ENCODE measurements around the gene GINS2. TPM values are rescaled to one million over a fixed set of nuclear protein-coding genes. Genes with fewer than 3 reads are reported as not detected.

Gene GINS2
- polyA plus RNA-seq, 1 of the 3 experiments (the other 2 are of a cell fraction): 9.0 TPM

DNA sequence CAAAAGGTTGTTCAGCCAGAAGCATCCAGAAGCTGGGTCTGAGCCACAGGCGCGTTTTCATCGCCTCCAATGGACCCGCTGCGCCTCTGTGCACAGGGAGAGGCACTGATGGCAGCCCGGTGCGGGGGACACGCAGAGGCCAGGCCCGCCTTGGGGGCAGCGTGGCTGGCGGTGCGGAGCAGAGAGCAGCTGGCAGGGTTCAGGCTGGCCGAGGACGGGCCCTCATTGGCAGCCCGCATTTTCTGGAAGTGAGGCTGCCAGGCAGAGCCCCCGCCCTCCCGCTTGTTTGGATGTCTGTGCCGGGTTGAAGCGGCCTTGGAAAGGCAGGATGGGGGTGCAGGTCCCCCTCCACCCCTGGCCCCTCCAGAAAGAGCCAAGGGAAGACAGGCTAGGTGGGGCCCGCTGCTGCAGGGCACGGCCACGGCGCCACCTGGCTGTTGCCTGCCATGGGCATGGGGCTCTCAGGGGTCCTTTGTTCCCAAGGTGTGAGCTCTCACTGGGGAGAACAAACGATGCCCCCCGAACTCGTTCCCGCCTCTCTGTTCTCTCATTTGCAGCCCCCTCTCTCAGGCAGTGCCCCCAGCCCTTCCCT is 56.9 kb downstream of the GINS2 start:
- H3K4me2 ChIP-seq: no peak overlapping the region
- H3K79me2 ChIP-seq (ENCODE audit: insufficient read depth): peaks cover 66% of the 10 kb centered on the region
- H3K27ac ChIP-seq (ENCODE audit: low read depth in 2 of 2, low read length in 1 of 2): peak overlapping the region in 1 of 2 experiments; percentile 58; a peak in 1 of 4 replicates
- no peaks in the 10 kb centered on the region for H3F3A ChIP-seq (replicated peaks; ENCODE audit: insufficient read depth)
- no peaks in the 10 kb centered on the region for H3K9me2 ChIP-seq
- 77% methylated on average over 5 of the region's 27 CpGs for WGBS (ENCODE audit: low lambda C conversion rate)
- CTCF ChIA-PET: interaction anchor here (0.9 to 10.3 kb wide), 2 partner anchors 16 to 379 kb away, joined by 3 to 106 read pairs; partner anchors contain the start of gene GSE1
- H3K36me3 ChIP-seq (replicated peaks in 1 of 2; ENCODE audit: control insufficient read depth in 1 of 2, insufficient read depth in 2 of 2, low read length in 1 of 2): peaks cover 0 to 29% of the 10 kb centered on the region in 2 experiments
- POLR2A ChIA-PET: interaction anchor here (0.7 kb wide), 1 partner anchor 18 kb away, joined by 3 read pairs; no protein-coding TSS in a partner anchor
- H3K4me1 ChIP-seq (ENCODE audit: control insufficient read depth in 1 of 2, insufficient read depth in 2 of 2, low read depth in 1 of 2, low read length in 1 of 2): peaks cover 0 to 81% of the 10 kb centered on the region in 2 experiments; a peak in 2 of 4 replicates
- no peak overlapping the region for H2AFZ ChIP-seq (ENCODE audit: low read depth)
- TF ChIP-seq FOXJ3 (CRISPR knock-in tag; IDR thresholded peaks at IDR 0.05) (no peak), EP300 (IDR thresholded peaks at IDR 0.05; ENCODE audit: borderline replicate concordance in 1 of 2, low read depth in 1 of 2, low read length in 1 of 2) (peak in 1 of 2 experiments; percentile 22; a peak in 1 of 4 replicates), RAD21 (IDR thresholded peaks at IDR 0.05; ENCODE audit: low read length) (0 out of 2 replicates have a peak, but pooled peaks have one; percentile 13), RFX5 (IDR thresholded peaks at IDR 0.05; ENCODE audit: low read length) (no peak)
- TF ChIP-seq, protein P1, sequence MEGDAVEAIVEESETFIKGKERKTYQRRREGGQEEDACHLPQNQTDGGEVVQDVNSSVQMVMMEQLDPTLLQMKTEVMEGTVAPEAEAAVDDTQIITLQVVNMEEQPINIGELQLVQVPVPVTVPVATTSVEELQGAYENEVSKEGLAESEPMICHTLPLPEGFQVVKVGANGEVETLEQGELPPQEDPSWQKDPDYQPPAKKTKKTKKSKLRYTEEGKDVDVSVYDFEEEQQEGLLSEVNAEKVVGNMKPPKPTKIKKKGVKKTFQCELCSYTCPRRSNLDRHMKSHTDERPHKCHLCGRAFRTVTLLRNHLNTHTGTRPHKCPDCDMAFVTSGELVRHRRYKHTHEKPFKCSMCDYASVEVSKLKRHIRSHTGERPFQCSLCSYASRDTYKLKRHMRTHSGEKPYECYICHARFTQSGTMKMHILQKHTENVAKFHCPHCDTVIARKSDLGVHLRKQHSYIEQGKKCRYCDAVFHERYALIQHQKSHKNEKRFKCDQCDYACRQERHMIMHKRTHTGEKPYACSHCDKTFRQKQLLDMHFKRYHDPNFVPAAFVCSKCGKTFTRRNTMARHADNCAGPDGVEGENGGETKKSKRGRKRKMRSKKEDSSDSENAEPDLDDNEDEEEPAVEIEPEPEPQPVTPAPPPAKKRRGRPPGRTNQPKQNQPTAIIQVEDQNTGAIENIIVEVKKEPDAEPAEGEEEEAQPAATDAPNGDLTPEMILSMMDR (IDR thresholded peaks at IDR 0.05): 0 out of 2 replicates have a peak, but pooled peaks have one; percentile 10
- no peaks in the 10 kb centered on the region for H3K9me3 ChIP-seq
- DNase-seq: peak; percentile 77
- no peak overlapping the region for H3K4me3 ChIP-seq (ENCODE audit: low read depth in 2 of 2, low read length in 1 of 2)
- H3K27me3 ChIP-seq (ENCODE audit: insufficient read depth): no peaks in the 10 kb centered on the region
- peaks cover 99% of the 10 kb centered on the region for H4K20me1 ChIP-seq (ENCODE audit: insufficient read depth)
- no peak overlapping the region for H3K9ac ChIP-seq

DNA sequence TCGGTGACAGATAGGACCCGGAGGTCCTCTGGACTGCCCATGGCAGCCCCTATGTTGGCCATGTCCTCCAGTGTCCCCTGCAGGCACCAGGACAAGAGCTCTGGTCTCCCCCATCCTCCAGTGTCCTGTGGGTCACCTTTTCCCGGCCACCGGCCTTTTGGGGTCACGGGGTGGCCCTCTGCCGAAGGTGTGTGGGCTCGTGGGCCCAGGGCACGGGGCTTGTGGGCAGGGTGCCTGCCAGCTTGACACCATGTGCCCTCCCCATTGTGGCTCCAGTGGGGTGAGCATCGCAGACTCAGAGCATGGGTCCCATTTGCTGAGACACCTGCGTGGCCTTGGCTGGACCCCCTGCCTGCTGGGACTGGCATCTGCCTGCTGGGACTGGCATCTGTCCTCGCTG is 57.5 kb downstream of the GINS2 start:
- peaks cover 99% of the 10 kb centered on the region for H4K20me1 ChIP-seq (ENCODE audit: insufficient read depth)

More for the DNA sequence above, 57.5 kb downstream of the GINS2 start:
- Histone ChIP-seq H3K4me2 (no peak overlapping the region), H3K27me3 (ENCODE audit: insufficient read depth) (no peaks in the 10 kb centered on the region), H3K4me1 (ENCODE audit: control insufficient read depth in 1 of 2, insufficient read depth in 2 of 2, low read depth in 1 of 2, low read length in 1 of 2) (peaks cover under 1 to 82% of the 10 kb centered on the region in 2 experiments; a peak in 3 of 4 replicates), H3K36me3 (replicated peaks in 1 of 2; ENCODE audit: control insufficient read depth in 1 of 2, insufficient read depth in 2 of 2, low read length in 1 of 2) (peaks cover 0 to 25% of the 10 kb centered on the region in 2 experiments), H3K9me2 (no peaks in the 10 kb centered on the region), H3K9me3 (no peaks in the 10 kb centered on the region), H2AFZ (ENCODE audit: low read depth) (no peak overlapping the region), H3K27ac (ENCODE audit: low read depth in 2 of 2, low read length in 1 of 2) (peak overlapping the region in 1 of 2 experiments; percentile 58; a peak in 2 of 4 replicates), H3K9ac (no peak overlapping the region), H3K4me3 (ENCODE audit: low read depth in 2 of 2, low read length in 1 of 2) (no peak overlapping the region), H3F3A (replicated peaks; ENCODE audit: insufficient read depth) (no peaks in the 10 kb centered on the region), H3K79me2 (ENCODE audit: insufficient read depth) (peaks cover 72% of the 10 kb centered on the region)
- CTCF ChIA-PET: interaction anchor here (0.9 to 10.3 kb wide), 2 partner anchors 16 to 378 kb away, joined by 3 to 106 read pairs; partner anchors contain the start of gene GSE1
- WGBS (ENCODE audit: low lambda C conversion rate): 100% methylated on average over 3 of the region's 11 CpGs
- POLR2A ChIA-PET: interaction anchor here (0.7 kb wide), 1 partner anchor 19 kb away, joined by 3 read pairs; no protein-coding TSS in a partner anchor
- TF ChIP-seq FOSL2 (IDR thresholded peaks at IDR 0.05; ENCODE audit: borderline replicate concordance, low read depth): no peak
- TF ChIP-seq, protein P2, sequence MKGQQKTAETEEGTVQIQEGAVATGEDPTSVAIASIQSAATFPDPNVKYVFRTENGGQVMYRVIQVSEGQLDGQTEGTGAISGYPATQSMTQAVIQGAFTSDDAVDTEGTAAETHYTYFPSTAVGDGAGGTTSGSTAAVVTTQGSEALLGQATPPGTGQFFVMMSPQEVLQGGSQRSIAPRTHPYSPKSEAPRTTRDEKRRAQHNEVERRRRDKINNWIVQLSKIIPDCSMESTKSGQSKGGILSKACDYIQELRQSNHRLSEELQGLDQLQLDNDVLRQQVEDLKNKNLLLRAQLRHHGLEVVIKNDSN (IDR thresholded peaks at IDR 0.05; ENCODE audit: borderline replicate concordance, low read depth): no peak
- no peak for TF ChIP-seq MEF2A (IDR thresholded peaks at IDR 0.05; ENCODE audit: borderline replicate concordance, low read depth)
- no peak for TF ChIP-seq TEAD4 (IDR thresholded peaks at IDR 0.05; ENCODE audit: borderline replicate concordance, insufficient read depth)
- TF ChIP-seq POLR2AphosphoS5 (IDR thresholded peaks at IDR 0.05; ENCODE audit: low read depth, low read length): no peak
- no peak for TF ChIP-seq TAF1 (IDR thresholded peaks at IDR 0.05; ENCODE audit: borderline replicate concordance, low read depth, low read length)
- TF ChIP-seq NFIC (IDR thresholded peaks at IDR 0.05; ENCODE audit: borderline replicate concordance): no peak
- no peak for TF ChIP-seq CHD2 (IDR thresholded peaks at IDR 0.05; ENCODE audit: low read length, partially characterized antibody)
- TF ChIP-seq EP300 (IDR thresholded peaks at IDR 0.05; ENCODE audit: borderline replicate concordance in 1 of 2, low read depth in 1 of 2, low read length in 1 of 2): no peak
- TF ChIP-seq RFX5 (IDR thresholded peaks at IDR 0.05; ENCODE audit: low read length): no peak
- no peak for TF ChIP-seq YY1 (IDR thresholded peaks at IDR 0.05; ENCODE audit: low read depth)
- DNase-seq: no peak
